Measurements from ENCODE around the gene NUDCD3. TPM values are rescaled to one million over a fixed set of nuclear protein-coding genes. Genes with fewer than 3 reads are reported as not detected.

Gene NUDCD3
- polyA plus RNA-seq, 1 donor (not counting 4 experiments of a cell fraction or from before 2014, with no cell fraction given): 58.7 TPM

GRCh38 chr7:44538798-44539668 lies 48.6 kb upstream of the NUDCD3 start:
- Histone ChIP-seq H3K4me2 (ENCODE audit: control insufficient read depth, extremely low read depth, insufficient read depth, low read depth, low read length) (no peak overlapping the region), H3K27ac (ENCODE audit: control insufficient read depth, insufficient read depth, low read length) (no peak overlapping the region), H3K79me2 (ENCODE audit: control insufficient read depth, insufficient read depth, low read length) (no peaks in the 10 kb centered on the region), H3K4me1 (ENCODE audit: control insufficient read depth, extremely low read depth, insufficient read depth, low read length) (peaks cover 13% of the 10 kb centered on the region), H3K27me3 (ENCODE audit: control insufficient read depth, extremely low read depth, insufficient read depth, low read length) (no peaks in the 10 kb centered on the region), H3K36me3 (ENCODE audit: control insufficient read depth in 2 of 2, extremely low read depth in 1 of 2, insufficient read depth in 2 of 2, low read length in 2 of 2) (no peaks in the 10 kb centered on the region), H4K20me1 (ENCODE audit: control insufficient read depth, extremely low read depth, insufficient read depth, low read length) (no peaks in the 10 kb centered on the region), H3K9ac (ENCODE audit: control insufficient read depth, extremely low read depth, insufficient read depth, low read length) (no peak overlapping the region), H3K4me3 (ENCODE audit: control insufficient read depth in 2 of 3, extremely low read depth in 1 of 3, insufficient read depth in 2 of 3, low read depth in 1 of 3, low read length in 3 of 3) (no peak overlapping the region), H3K9me3 (ENCODE audit: control insufficient read depth, low read depth, low read length) (no peaks in the 10 kb centered on the region), H3K9me1 (ENCODE audit: control insufficient read depth, extremely low read depth, insufficient read depth, low read length) (no peaks in the 10 kb centered on the region), H2AFZ (ENCODE audit: control insufficient read depth, low read length) (no peak overlapping the region)
- TF ChIP-seq EZH2 (IDR thresholded peaks at IDR 0.05; ENCODE audit: low read length) (no peak), CTCF (optimal IDR thresholded peaks at IDR 0.05 in 1 of 3, IDR thresholded peaks at IDR 0.05 in 1 of 3, conservative IDR thresholded peaks at IDR 0.05 in 1 of 3; ENCODE audit: extremely low read depth in 1 of 3, insufficient read depth in 2 of 3, low read length in 3 of 3) (no peak)
- DNase-seq (ENCODE audit: low read depth, low spot score) (no peak), FAIRE-seq (no peak)
- dilution Hi-C loops (cut with MboI; ENCODE audit: extremely low pct_ligation_motif_present, low sequenced_read_pairs): no loop called here

- H4K20me1 ChIP-seq (ENCODE audit: control insufficient read depth, extremely low read depth, insufficient read depth, low read length): no peaks in the 10 kb centered on the region
- H3K4me1 ChIP-seq (ENCODE audit: control insufficient read depth, extremely low read depth, insufficient read depth, low read length): peaks cover 7% of the 10 kb centered on the region
- DNase-seq (ENCODE audit: low read depth, low spot score) (no peak), FAIRE-seq (no peak)
- no peaks in the 10 kb centered on the region for H3K36me3 ChIP-seq (ENCODE audit: control insufficient read depth in 2 of 2, extremely low read depth in 1 of 2, insufficient read depth in 2 of 2, low read length in 2 of 2)
- no peak for TF ChIP-seq CTCF (optimal IDR thresholded peaks at IDR 0.05 in 1 of 3, IDR thresholded peaks at IDR 0.05 in 1 of 3, conservative IDR thresholded peaks at IDR 0.05 in 1 of 3; ENCODE audit: extremely low read depth in 1 of 3, insufficient read depth in 2 of 3, low read length in 3 of 3)
- H3K9me1 ChIP-seq (ENCODE audit: control insufficient read depth, extremely low read depth, insufficient read depth, low read length): no peaks in the 10 kb centered on the region
- H3K27ac ChIP-seq (ENCODE audit: control insufficient read depth, insufficient read depth, low read length): no peak overlapping the region
- H3K4me2 ChIP-seq (ENCODE audit: control insufficient read depth, extremely low read depth, insufficient read depth, low read depth, low read length): no peak overlapping the region
- no peak overlapping the region for H3K9ac ChIP-seq (ENCODE audit: control insufficient read depth, extremely low read depth, insufficient read depth, low read length)
- H3K9me3 ChIP-seq (ENCODE audit: control insufficient read depth, low read depth, low read length): no peaks in the 10 kb centered on the region
- no peaks in the 10 kb centered on the region for H3K27me3 ChIP-seq (ENCODE audit: control insufficient read depth, extremely low read depth, insufficient read depth, low read length)
- H3K79me2 ChIP-seq (ENCODE audit: control insufficient read depth, insufficient read depth, low read length): no peaks in the 10 kb centered on the region
- dilution Hi-C loops (cut with MboI; ENCODE audit: extremely low pct_ligation_motif_present, low sequenced_read_pairs): no loop called here
- H3K4me3 ChIP-seq (ENCODE audit: control insufficient read depth in 2 of 3, extremely low read depth in 1 of 3, insufficient read depth in 2 of 3, low read depth in 1 of 3, low read length in 3 of 3): no peak overlapping the region
- no peak overlapping the region for H2AFZ ChIP-seq (ENCODE audit: control insufficient read depth, low read length)
Measured at GRCh38 chr7:44538093-44538797, 47.8 kb upstream of the NUDCD3 start.
